ENCODE data around the gene RIN1.

Gene RIN1

GRCh38 chr11:66293777-66294625, 42.2 kb downstream of the RIN1 start:
- no peak for DNase-seq

- DNase-seq: no peak
These were observed 42.9 kb downstream of the RIN1 start for GRCh38 chr11:66293352-66293751.

- DNase-seq: no peak
These were observed 43.5 kb downstream of the RIN1 start for GRCh38 chr11:66292543-66293332.

GRCh38 chr11:66291706-66292542, 44.3 kb downstream of the RIN1 start, which contains the start of gene TMEM151A:
Gene TMEM151A (plus strand): TSS chr11:66291894. CDS start chr11:66292014, 120 bp downstream.
- DNase-seq: no peak

GRCh38 chr11:66291303-66291705, 44.9 kb downstream of the RIN1 start:
- no peak for DNase-seq

- no peak for DNase-seq
These were observed 46.0 kb downstream of the RIN1 start for GRCh38 chr11:66290330-66290621.

GRCh38 chr11:66289548-66290329, 46.5 kb downstream of the RIN1 start:
- DNase-seq: peak; percentile 84

- peak; percentile 100 for DNase-seq
These were observed 47.3 kb downstream of the RIN1 start, which contains the start of gene YIF1A for GRCh38 chr11:66288671-66289547. Gene YIF1A (minus strand): TSS chr11:66289143. CDS start chr11:66288985, 158 bp downstream.

- no peak for DNase-seq
These were observed 48.2 kb downstream of the RIN1 start for GRCh38 chr11:66287889-66288670.

GRCh38 chr11:66287211-66287888, 48.9 kb downstream of the RIN1 start:
- no peak for DNase-seq

- no peak for DNase-seq
These were observed 49.5 kb downstream of the RIN1 start for GRCh38 chr11:66286699-66287098.

- DNase-seq: no peak
These were observed 50.8 kb downstream of the RIN1 start for GRCh38 chr11:66285250-66285947.

- no peak for DNase-seq
These were observed 51.6 kb downstream of the RIN1 start for GRCh38 chr11:66284526-66285078.

- no peak for DNase-seq
These were observed 52.7 kb downstream of the RIN1 start for GRCh38 chr11:66283461-66284105.

- peak; percentile 99 for DNase-seq
These were observed 53.5 kb downstream of the RIN1 start for GRCh38 chr11:66282468-66283455.

Data from activated CD4-positive, alpha-beta T cell treated with anti-CD3 and anti-CD28 coated beads, Interleukin-2, Interleukin-6, amounts not matched to agents 100 ng/mL and 50 ng/mL, durations not matched to agents 16 hours and 8 hours (primary cell).